ENCODE results near the gene FOXL1.

The FOXL1 gene

GRCh38 chr16:86549076-86549892 is 29.1 kb upstream of the FOXL1 start:
- DNase-seq = no peak

- no peak for DNase-seq
Observed at GRCh38 chr16:86549893-86550190, 28.5 kb upstream of the FOXL1 start.

GRCh38 chr16:86550281-86550680 is 28.1 kb upstream of the FOXL1 start:
- DNase-seq = no peak

GRCh38 chr16:86553356-86553755 is 25.0 kb upstream of the FOXL1 start:
- no peak for DNase-seq

GRCh38 chr16:86554599-86554916 is 23.8 kb upstream of the FOXL1 start:
- DNase-seq = no peak

- peak; percentile 48 for DNase-seq
Observed at GRCh38 chr16:86554917-86555703, 23.2 kb upstream of the FOXL1 start, which contains the start of gene MTHFSD. TSS of gene MTHFSD (minus strand) at chr16:86555235. CDS start at chr16:86555184, 51 bp downstream.

GRCh38 chr16:86555704-86556075 is 22.7 kb upstream of the FOXL1 start:
- no peak for DNase-seq

GRCh38 chr16:86556576-86556975 is 21.8 kb upstream of the FOXL1 start:
- no peak for DNase-seq

GRCh38 chr16:86557587-86557986 is 20.8 kb upstream of the FOXL1 start:
- no peak for DNase-seq

GRCh38 chr16:86558355-86559193 is 19.8 kb upstream of the FOXL1 start:
- no peak for DNase-seq

GRCh38 chr16:86559802-86560305 is 18.5 kb upstream of the FOXL1 start:
- DNase-seq = no peak

GRCh38 chr16:86562356-86562755 is 16.0 kb upstream of the FOXL1 start:
- DNase-seq = no peak

GRCh38 chr16:86563469-86564345 is 14.6 kb upstream of the FOXL1 start:
- DNase-seq = peak; percentile 44

- no peak for DNase-seq
Observed at GRCh38 chr16:86565181-86565631, 13.1 kb upstream of the FOXL1 start.

GRCh38 chr16:86565644-86566511 is 12.5 kb upstream of the FOXL1 start:
- DNase-seq = no peak

- DNase-seq = no peak
Observed at GRCh38 chr16:86566601-86566965, 11.8 kb upstream of the FOXL1 start, which contains the start of gene FOXC2. TSS of gene FOXC2 (plus strand) at chr16:86566829. CDS start at chr16:86567336, 507 bp downstream.

GRCh38 chr16:86566966-86567700 is 11.2 kb upstream of the FOXL1 start:
- no peak for DNase-seq

- DNase-seq = no peak
Observed at GRCh38 chr16:86567701-86568581, 10.4 kb upstream of the FOXL1 start.

Measured in NCI-H1436 treated with DMSO at 0.1 percent for 48 hours (cell line).